ENCODE data around the gene IL32. TPM values are rescaled to one million over a fixed set of nuclear protein-coding genes. Genes with fewer than 3 reads are reported as not detected.

The IL32 gene, protein sequence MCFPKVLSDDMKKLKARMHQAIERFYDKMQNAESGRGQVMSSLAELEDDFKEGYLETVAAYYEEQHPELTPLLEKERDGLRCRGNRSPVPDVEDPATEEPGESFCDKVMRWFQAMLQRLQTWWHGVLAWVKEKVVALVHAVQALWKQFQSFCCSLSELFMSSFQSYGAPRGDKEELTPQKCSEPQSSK
- total RNA-seq = 2.1 and 8.2 TPM in 2 replicates

GRCh38 chr16:3065069-3065741 lies at the start of gene IL32:
Gene IL32 (plus strand): TSS chr16:3065640. CDS start chr16:3065812, 172 bp downstream.

DNA sequence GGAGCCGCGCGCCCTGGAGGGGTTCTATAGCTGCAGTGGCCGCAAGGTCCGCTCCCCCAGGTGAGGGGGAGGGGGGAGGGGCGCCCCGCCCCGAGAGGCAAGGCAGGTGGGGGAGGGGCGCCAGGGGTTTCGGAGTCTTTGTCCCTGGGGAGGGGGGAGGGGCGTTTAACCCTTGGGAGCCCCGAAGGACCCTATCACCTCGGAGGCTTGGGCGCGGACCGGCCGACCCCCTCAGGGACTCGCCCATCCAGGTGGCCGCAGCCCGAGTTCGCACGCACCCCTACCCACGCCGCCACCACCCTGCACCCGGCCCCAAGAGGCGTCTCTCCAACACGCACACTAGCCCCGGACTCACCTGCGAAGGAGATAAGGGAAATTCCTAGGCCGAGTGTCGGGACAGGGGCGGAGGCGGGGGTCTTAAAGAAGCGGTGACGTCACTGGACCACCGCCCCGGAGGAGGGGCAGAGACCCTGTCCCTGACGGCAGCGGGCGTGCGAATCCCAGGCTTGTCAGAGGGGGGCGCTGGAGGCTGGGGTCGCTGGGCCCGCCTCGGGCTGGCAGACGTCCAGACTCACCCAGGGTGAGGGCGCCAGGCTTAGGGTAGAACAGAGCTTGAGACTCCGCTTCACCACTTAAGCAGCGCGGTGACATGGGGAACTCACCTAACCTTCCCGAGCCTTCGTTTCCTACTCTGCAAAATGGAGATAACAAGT lies 47.5 kb upstream of the IL32 start, which contains the start of gene CLDN6:
Gene CLDN6, minus strand, starts transcription at position 390 of the 713 bp plus-strand sequence. CDS start 2,162 bp downstream, outside the sequence.

DNA sequence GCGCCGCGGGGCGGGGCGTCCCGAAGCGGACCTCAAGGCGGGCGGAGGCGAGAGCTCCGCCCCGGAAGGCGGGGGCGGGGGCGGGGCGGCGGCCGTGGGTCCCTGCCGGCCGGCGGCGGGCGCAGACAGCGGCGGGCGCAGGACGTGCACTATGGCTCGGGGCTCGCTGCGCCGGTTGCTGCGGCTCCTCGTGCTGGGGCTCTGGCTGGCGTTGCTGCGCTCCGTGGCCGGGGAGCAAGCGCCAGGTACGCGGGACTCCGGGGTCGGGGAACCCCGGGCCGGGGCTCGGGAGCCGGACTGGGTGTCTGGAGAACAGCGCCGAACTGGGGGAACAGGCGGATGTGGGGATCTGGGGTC lies 45.2 kb upstream of the IL32 start, which contains the start of gene TNFRSF12A:
Gene TNFRSF12A, plus strand, starts transcription at position 122 of the 357 bp plus-strand sequence. Its CDS starts 30 bp downstream, at position 152.

GRCh38 chr16:3023669-3024478 lies 41.6 kb upstream of the IL32 start, which contains the start of the genes HCFC1R1 and THOC6:
Gene HCFC1R1 (minus strand): TSS chr16:3023942. CDS start chr16:3023941, 1 bp downstream.
Gene THOC6 (plus strand): TSS chr16:3024035. CDS start chr16:3024327, 292 bp downstream.

DNA sequence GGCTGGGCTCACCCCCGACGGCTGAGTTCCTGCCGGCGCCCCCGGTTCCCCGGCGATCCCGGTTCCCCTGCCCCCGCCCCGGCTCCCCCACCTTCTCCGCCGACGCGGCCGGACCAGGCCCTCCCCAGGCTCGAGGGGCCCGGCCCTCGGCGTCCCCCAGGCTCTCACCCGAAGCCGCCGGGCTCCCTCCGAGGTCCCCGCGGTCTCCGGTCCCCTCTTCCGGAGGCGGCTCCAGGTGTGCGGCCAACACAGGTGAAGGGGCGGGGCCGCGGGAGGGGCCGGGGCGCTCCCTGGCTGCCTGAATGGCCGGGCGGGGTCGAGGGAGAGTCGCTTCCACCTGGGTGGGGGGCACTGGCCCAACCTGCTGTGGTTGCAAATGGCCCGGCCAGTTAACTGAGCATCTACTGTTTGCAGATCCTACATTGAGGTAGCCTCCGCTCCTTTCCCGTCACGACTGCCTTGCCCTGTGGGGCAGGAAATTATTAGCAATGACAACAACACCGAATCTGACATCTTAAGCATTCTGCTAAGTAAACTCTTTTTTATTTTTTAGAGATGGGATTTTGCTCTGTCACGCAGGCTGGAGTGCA lies 28.6 kb upstream of the IL32 start, which contains the start of gene BICDL2:
Gene BICDL2, minus strand, starts transcription at position 219 of the 590 bp plus-strand sequence. CDS start 1,448 bp downstream, outside the sequence.

GRCh38 chr16:3045758-3046640 lies 19.4 kb upstream of the IL32 start, which contains the start of gene MMP25:
Gene MMP25 (plus strand): TSS chr16:3046561. CDS start chr16:3046918, 357 bp downstream.

DNA sequence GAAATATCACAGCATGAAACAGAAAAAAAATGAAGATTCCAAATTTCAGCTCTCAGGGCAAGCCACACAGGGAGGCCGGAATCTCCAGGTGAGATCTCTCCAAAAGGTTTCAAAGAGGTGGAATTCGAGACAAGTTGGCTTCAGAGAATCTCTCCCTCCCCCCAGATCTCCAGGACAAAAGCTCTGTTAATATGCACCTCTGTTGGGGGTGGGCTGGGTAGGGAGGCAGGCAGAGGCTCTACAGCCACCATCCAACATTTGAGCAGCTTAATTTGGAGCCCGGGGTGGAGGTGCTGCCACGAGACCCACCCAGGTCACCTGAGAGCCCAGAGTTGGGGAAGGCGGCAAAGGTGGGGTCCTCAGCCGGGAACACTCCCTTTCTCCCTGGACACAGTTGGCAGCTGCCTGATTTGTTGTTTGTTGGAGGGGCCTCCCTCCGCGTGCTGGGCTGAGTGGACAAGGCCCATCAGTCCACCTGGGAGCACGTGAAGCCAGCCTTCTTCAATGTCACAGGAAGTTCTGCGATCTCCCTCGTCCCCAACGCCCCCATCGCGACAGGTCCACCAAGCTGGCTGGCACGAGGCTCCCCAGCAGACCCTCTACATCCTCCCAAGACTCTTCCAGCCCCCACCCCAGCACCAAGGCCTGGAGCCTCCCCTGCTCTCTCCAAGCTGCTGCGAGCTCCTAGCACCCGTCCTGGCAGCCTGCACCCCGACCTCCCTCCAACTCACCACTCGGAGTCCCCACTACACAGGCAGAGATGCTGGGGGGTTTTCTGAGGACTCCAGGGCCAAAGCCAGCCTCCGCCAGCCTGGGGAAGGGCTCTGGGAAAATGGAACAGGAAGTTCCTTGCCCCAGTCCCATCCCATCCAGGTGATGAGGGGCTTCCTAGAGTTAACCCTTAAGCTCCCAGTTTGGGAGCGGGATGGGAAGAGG lies 33.3 kb downstream of the IL32 start, which contains the start of gene ZSCAN10:
Gene ZSCAN10, minus strand, starts transcription at position 836 of the 936 bp plus-strand sequence. CDS start 6,357 bp downstream, outside the sequence.

GRCh38 chr16:3112058-3112880 lies 46.8 kb downstream of the IL32 start, which contains the start of gene ZNF205:
Gene ZNF205 (plus strand): TSS chr16:3112586. CDS start chr16:3113431, 845 bp downstream.

Other genes with a start within 250 kb of the IL32 start
- 0.55 TPM in 1 of 2 replicates, not detected in the other for gene PRSS21, start 248.4 kb upstream of the IL32 start, total RNA-seq
- 0.18 and 1.3 TPM in 2 replicates for gene ZG16B, start 235.3 kb upstream of the IL32 start, total RNA-seq
- not detected in 2 replicates for gene PRSS22, start 207.5 kb upstream of the IL32 start, total RNA-seq
- gene FLYWCH2, start 182.4 kb upstream of the IL32 start, total RNA-seq = 72.2 and 88.2 TPM in 2 replicates
- 36.4 and 42.5 TPM in 2 replicates for gene FLYWCH1, start 153.7 kb upstream of the IL32 start, total RNA-seq
- not detected in 2 replicates for gene KREMEN2, start 101.4 kb upstream of the IL32 start, total RNA-seq
- gene PAQR4, start 96.3 kb upstream of the IL32 start, total RNA-seq = 0.55 and 0.85 TPM in 2 replicates
- gene PKMYT1, start 85.2 kb upstream of the IL32 start, total RNA-seq = 0.28 and 0.46 TPM in 2 replicates
- gene CLDN9, start 52.7 kb upstream of the IL32 start, total RNA-seq = not detected in 2 replicates
- gene CLDN6, start 47.5 kb upstream of the IL32 start, total RNA-seq = not detected in 2 replicates
- gene TNFRSF12A, start 45.3 kb upstream of the IL32 start, total RNA-seq = 99.8 and 151 TPM in 2 replicates
- gene HCFC1R1, start 41.7 kb upstream of the IL32 start, total RNA-seq = 19.9 and 26.3 TPM in 2 replicates
- 22.9 and 29.1 TPM in 2 replicates for gene THOC6, start 41.6 kb upstream of the IL32 start, total RNA-seq
- gene BICDL2, start 28.7 kb upstream of the IL32 start, total RNA-seq = under 0.01 and 0.37 TPM in 2 replicates
- under 0.01 TPM in 1 of 2 replicates, not detected in the other for gene MMP25, start 19.1 kb upstream of the IL32 start, total RNA-seq
- not detected in 2 replicates for gene ZSCAN10, start 33.7 kb downstream of the IL32 start, total RNA-seq
- gene ZNF205, start 46.9 kb downstream of the IL32 start, total RNA-seq = 11.8 and 12.8 TPM in 2 replicates
- 2.6 and 3.5 TPM in 2 replicates for gene ZNF213, start 69.4 kb downstream of the IL32 start, total RNA-seq
- gene OR1F1, start 122.6 kb downstream of the IL32 start, total RNA-seq = not detected in 2 replicates
- 6.5 and 7.4 TPM in 2 replicates for gene ZNF200, start 169.5 kb downstream of the IL32 start, total RNA-seq
- under 0.01 and 0.14 TPM in 2 replicates for gene MEFV, start 191.0 kb downstream of the IL32 start, total RNA-seq
- 33.6 and 34.8 TPM in 2 replicates for gene ZNF263, start 217.9 kb downstream of the IL32 start, total RNA-seq
- gene TIGD7, start 239.8 kb downstream of the IL32 start, total RNA-seq = 2.6 and 4.6 TPM in 2 replicates
- gene ZNF75A, start 239.9 kb downstream of the IL32 start, total RNA-seq = 12.7 and 17.5 TPM in 2 replicates

Measured in smooth muscle cell of bladder (primary cell).